Activated naive CD4-positive, alpha-beta T cell treated with anti-CD3 and anti-CD28 coated beads, Interleukin-2, amount 10 ng/mL, durations not matched to agents 7 days and 5 days (primary cell): ENCODE results near the gene PKIG.
"Not testable (repeated sequence)": the region's sequence is repeated elsewhere in the genome, so short reads cannot be mapped to it uniquely, and the experiment has no call there.

ENCODE experiments used
- CTCF ChIA-PET: fragments of 350-600 bp; sonication (Branson Sonifier 250); formaldehyde crosslinking; loops from one replicate; lab custom pipeline; 2021; ENCODE audit warnings: antibody characterized with exemption; lab: Charles Lee
- DNase-seq: peaks from one replicate; pipeline ENCODE4 v3.0.0-alpha.2; 2020
- H3K27ac Mint-ChIP-seq: one replicate; pipeline ENCODE4 v1.8.0; 2021; ENCODE audit warnings: mild to moderate bottlenecking, moderate library complexity, mixed read lengths
- H3K27me3 Mint-ChIP-seq: one replicate; pipeline ENCODE4 v1.8.0; 2021; ENCODE audit warnings: mild to moderate bottlenecking, mixed read lengths
- H3K36me3 Mint-ChIP-seq: one replicate; pipeline ENCODE4 v1.8.0; 2021; ENCODE audit warnings: mixed read lengths
- H3K4me1 Mint-ChIP-seq: one replicate; pipeline ENCODE4 v1.8.0; 2021; ENCODE audit warnings: mixed read lengths
- H3K4me3 Mint-ChIP-seq: one replicate; pipeline ENCODE4 v1.8.0; 2021; ENCODE audit warnings: mild to moderate bottlenecking, moderate library complexity, mixed read lengths
- H3K9me3 Mint-ChIP-seq: one replicate; pipeline ENCODE4 v1.8.0; 2021; ENCODE audit warnings: mixed read lengths

PKIG gene

DNA sequence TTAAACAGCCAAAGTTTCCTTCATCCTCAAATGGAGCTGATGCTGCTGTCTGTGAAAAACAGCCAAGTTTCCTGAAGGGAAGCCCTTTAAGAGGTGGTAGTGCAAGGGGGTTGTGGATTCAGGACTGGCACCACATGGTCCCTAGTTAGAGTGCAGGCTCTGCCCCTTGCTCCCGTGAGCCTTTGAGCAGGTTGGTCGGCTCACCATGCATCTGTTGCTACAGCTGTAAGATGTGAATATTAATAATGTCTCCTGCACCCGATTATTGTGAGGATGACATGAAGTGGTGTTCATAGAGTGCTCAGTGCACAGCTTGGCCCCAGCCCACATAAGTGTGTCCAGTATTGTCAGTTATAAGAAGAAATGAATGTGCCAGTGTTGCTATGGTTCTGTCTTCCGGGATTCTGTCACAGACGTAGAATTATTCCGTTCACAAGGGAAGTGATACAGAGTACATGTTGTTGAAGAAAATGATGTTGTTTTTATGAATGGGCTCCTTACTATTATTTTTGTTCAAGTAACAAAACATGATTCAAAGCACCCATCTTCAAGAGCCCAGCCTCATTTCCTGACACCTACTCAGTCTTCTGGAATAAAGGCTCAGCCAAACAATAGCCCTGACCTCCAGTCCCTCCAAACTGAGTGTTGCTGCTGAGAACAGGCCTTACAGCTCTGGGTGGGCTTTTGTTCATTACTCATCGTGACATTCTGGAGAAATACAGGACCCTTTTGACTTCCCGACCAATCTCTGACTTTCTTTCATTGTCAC lies 2.9 kb upstream of the PKIG start:
- no peaks in the 10 kb centered on the region for H3K9me3 Mint-ChIP-seq
- H3K36me3 Mint-ChIP-seq = no peaks in the 10 kb centered on the region
- peaks cover 12% of the 10 kb centered on the region for H3K27me3 Mint-ChIP-seq
- no peak overlapping the region for H3K4me3 Mint-ChIP-seq
- CTCF ChIA-PET = no interaction called here
- DNase-seq = no peak
- peaks cover 14% of the 10 kb centered on the region for H3K4me1 Mint-ChIP-seq
- H3K27ac Mint-ChIP-seq = no peak overlapping the region

- DNase-seq = no peak
- Mint-ChIP-seq H3K4me1 (peaks cover 15% of the 10 kb centered on the region), H3K9me3 (no peaks in the 10 kb centered on the region), H3K27me3 (peaks cover 12% of the 10 kb centered on the region), H3K27ac (no peak overlapping the region), H3K36me3 (no peaks in the 10 kb centered on the region), H3K4me3 (no peak overlapping the region)
- CTCF ChIA-PET = no interaction called here
Observed at GRCh38 chr20:44580581-44581268, 1.7 kb upstream of the PKIG start.

- Mint-ChIP-seq H3K27me3 (peaks cover 12% of the 10 kb centered on the region), H3K36me3 (no peaks in the 10 kb centered on the region), H3K27ac (no peak overlapping the region), H3K4me1 (peaks cover 11% of the 10 kb centered on the region), H3K9me3 (no peaks in the 10 kb centered on the region), H3K4me3 (no peak overlapping the region)
- CTCF ChIA-PET = no interaction called here
- DNase-seq = no peak
Observed at GRCh38 chr20:44581515-44581914, 864 bp upstream of the PKIG start.

DNA sequence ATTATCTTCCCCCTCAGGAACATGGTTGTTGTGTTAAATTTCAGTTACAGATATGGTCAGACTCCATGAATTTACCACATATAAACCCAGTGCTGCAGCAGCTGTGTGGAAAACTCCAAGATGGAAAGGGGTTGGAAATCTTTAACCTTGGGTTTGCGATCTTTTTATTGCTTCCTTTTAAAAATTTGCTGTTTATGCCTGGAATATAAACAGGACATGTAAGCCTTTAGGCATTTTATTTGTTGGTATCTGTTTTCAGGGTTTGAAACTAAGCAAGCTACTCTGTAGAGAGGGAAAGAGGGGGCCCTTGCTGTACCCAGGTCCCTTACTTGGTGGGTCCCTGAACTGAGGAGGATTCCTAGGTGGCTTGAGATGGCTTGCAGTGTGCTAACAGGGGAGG lies 778 bp downstream of the PKIG start:
- CTCF ChIA-PET = interaction anchor here (0.6 to 1.4 kb wide), 2 partner anchors 27 to 368 kb away, joined by 4 to 6 read pairs; no protein-coding TSS in a partner anchor
- no peak overlapping the region for H3K4me3 Mint-ChIP-seq
- peaks cover 12% of the 10 kb centered on the region for H3K27me3 Mint-ChIP-seq
- no peaks in the 10 kb centered on the region for H3K9me3 Mint-ChIP-seq
- H3K4me1 Mint-ChIP-seq = peaks cover 4% of the 10 kb centered on the region
- H3K36me3 Mint-ChIP-seq = no peaks in the 10 kb centered on the region
- DNase-seq = no peak
- no peak overlapping the region for H3K27ac Mint-ChIP-seq

DNA sequence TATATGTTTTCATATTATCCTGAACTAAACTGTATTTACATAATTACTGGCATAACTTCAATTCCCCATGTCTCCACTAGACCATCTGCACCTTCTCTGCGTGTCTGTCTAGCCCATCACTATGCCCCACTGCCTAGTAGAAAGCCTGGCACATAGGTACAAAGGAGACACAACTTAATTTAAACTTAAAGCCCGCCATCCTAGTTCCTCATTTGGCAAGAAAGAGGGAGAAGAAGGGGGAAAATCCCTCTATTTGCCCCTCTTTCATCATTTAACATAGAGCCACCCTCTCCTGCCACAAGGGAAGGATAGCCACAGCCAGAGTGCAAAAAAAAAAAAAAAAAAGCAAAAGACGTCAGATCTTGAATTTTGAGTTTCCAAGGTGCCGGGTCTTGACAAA lies 1.8 kb downstream of the PKIG start:
- no peak overlapping the region for H3K4me3 Mint-ChIP-seq
- no peak for DNase-seq
- peaks cover 15% of the 10 kb centered on the region for H3K27me3 Mint-ChIP-seq
- H3K36me3 Mint-ChIP-seq = no peaks in the 10 kb centered on the region
- CTCF ChIA-PET = no interaction called here
- H3K27ac Mint-ChIP-seq = no peak overlapping the region
- no peaks in the 10 kb centered on the region for H3K9me3 Mint-ChIP-seq
- peaks cover 2% of the 10 kb centered on the region for H3K4me1 Mint-ChIP-seq

GRCh38 chr20:44585057-44585963 lies 2.9 kb downstream of the PKIG start:
- DNase-seq = no peak
- Mint-ChIP-seq H3K4me3 (no peak overlapping the region), H3K36me3 (no peaks in the 10 kb centered on the region), H3K4me1 (peaks cover 2% of the 10 kb centered on the region), H3K27me3 (peaks cover 15% of the 10 kb centered on the region), H3K27ac (no peak overlapping the region), H3K9me3 (no peaks in the 10 kb centered on the region)
- CTCF ChIA-PET = interaction anchor here (0.5 to 1.4 kb wide), 5 partner anchors 9 to 21 kb away, joined by 3 to 5 read pairs (median 3); no protein-coding TSS in a partner anchor

DNA sequence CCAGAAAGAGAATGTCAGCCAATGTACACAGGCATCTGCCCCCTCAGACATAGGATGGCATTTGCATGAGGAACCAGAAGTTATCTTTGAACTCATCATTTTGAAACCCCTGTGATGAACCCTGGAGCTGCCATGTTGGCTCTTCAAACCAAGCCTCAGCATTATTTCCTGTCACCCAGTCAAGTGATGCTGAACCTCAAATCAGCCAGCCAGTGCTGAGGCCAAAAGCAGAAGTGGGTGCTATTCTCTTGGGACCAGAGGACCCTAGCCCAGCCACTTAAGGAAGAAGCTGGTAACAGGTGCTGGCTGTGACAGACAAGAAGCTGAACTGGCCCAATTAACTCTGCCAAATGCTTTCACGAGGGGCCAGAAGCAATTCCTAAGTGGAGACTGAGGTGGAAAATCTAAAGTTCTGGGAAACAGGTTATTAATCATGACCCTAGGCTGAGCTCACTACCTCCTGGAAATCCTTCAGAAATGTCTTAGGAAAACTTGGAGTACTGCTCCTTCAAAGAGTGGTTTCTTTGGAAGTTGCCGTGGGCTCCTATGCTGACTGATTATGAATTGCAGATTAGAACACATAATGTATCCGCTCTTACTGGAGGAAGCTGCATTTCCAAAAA lies 4.0 kb downstream of the PKIG start:
- Mint-ChIP-seq H3K36me3 (no peaks in the 10 kb centered on the region), H3K4me3 (no peak overlapping the region), H3K27me3 (peaks cover 16% of the 10 kb centered on the region), H3K4me1 (peaks cover 2% of the 10 kb centered on the region), H3K27ac (no peak overlapping the region), H3K9me3 (no peaks in the 10 kb centered on the region)
- CTCF ChIA-PET = interaction anchor here (0.9 to 1.4 kb wide), 5 partner anchors 10 to 22 kb away, joined by 3 to 5 read pairs (median 3); no protein-coding TSS in a partner anchor
- no peak for DNase-seq

DNA sequence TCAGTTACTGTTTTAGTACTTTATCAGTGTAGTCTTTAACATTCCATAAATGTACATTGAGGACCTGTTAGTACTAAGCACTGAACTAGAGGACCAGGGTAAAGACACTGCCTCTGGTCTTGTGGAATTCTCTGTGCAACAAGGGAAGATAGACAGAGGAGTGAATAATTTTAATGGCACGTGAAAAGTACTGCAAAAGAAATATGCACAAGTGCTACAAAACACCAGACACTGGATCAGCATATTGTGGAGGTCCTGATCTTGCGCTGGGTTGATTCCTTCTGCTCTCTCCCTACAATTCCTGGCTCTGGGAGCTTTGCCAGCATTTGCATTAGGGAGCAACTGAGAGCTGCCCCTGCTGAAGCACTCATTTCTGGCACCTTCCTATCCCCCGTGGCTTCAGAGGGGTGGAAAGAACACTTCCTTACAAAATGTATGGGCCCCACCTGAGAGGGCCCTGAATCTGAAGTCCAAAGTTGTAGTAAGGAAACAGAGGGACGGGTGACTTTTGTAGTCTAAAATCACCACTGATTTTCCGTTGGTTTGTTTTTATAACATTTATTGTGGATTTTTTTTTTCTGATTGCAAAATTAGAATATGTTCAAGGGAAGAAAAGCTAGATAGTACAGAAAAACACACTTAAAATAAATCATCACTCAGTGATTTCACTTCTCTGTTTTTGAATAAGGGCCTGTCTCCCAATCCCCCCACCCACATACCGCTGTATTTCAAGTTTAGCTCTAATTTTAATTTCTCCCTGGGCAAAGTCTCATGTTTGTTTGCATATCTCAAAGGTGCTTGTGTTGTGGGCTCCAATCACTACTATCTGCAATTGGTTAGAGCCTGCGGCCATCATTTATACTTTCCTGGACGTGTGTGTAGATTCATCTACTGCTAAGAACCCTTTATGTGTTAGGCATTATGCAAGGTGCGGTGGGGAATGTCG lies 4.9 kb downstream of the PKIG start:
- Mint-ChIP-seq H3K27ac (no peak overlapping the region), H3K36me3 (no peaks in the 10 kb centered on the region), H3K4me1 (peaks cover 2% of the 10 kb centered on the region), H3K4me3 (no peak overlapping the region), H3K9me3 (no peaks in the 10 kb centered on the region), H3K27me3 (peaks cover 14% of the 10 kb centered on the region)
- CTCF ChIA-PET = interaction anchor here (1.4 kb wide), 1 partner anchor 10 kb away, joined by 4 read pairs; no protein-coding TSS in a partner anchor
- DNase-seq = no peak

DNA sequence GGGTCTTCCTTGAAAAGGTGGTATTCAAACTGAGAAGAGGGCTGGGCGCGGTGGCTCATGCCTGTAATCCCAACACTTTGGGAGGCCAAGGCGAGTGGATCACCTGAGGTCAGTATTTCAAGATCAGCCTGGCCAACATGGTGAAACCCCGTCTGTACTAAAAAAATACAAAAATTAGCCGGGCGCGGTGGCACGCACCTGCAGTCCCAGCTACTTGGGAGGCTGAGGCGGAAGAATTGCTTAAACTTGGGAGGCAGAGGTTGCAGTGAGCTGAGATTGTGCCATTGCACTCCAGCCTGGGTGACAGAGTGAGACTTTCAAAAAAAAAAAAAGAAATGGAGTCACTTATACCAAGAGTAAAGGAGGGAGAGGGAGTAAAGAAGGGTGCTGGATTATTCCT lies 5.9 kb downstream of the PKIG start:
- H3K4me3 Mint-ChIP-seq, H3K4me1 Mint-ChIP-seq, H3K27ac Mint-ChIP-seq, CTCF ChIA-PET, H3K36me3 Mint-ChIP-seq, H3K9me3 Mint-ChIP-seq, DNase-seq: not testable (repeated sequence)
- peaks cover 11% of the 10 kb centered on the region for H3K27me3 Mint-ChIP-seq

- Mint-ChIP-seq H3K9me3 (no peaks in the 10 kb centered on the region), H3K27me3 (peaks cover 11% of the 10 kb centered on the region), H3K4me1 (peaks cover 2% of the 10 kb centered on the region), H3K27ac (no peak overlapping the region), H3K36me3 (no peaks in the 10 kb centered on the region), H3K4me3 (no peak overlapping the region)
- no peak for DNase-seq
- CTCF ChIA-PET = no interaction called here
Observed at GRCh38 chr20:44589537-44589936, 7.2 kb downstream of the PKIG start.

DNA sequence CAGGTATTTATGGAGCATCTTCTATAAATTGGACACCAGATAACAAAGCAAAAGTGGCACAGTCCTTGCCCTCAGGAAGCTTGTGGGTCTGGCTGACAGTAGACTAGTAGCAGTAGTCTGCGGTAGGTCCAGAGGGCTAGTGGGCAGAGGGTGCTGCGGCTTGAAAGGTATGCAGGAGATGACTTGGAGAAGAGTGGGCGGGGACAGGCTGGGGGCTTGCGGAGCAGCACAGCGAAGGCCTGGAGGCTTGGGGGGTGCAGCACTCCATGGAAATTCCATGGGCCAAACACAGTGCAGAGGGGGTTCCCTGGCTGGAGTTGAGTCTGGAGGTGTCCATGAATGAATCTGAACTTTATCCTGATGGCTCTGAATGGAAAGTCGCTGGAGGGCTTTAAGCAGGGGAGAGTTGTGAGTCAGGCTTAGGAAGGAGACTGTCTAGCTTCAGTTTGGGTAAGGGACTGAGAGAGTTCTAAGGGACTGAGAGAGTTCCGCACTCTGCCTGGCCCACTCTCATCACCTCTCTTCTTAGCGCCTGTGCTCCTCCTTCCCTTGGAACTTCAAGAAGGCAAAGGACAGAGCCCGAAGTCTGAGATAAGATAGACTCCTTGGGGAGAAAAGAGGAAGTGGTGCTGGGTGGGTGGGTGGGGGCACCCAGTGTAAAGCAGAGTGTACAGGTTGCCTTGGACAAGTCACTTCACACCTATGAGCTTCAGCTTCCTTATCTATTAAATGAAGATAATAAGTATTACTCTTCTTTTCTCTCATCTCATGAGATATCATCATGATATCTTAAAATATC lies 8.8 kb downstream of the PKIG start:
- Mint-ChIP-seq H3K9me3 (no peaks in the 10 kb centered on the region), H3K36me3 (no peaks in the 10 kb centered on the region), H3K4me3 (no peak overlapping the region), H3K27ac (no peak overlapping the region), H3K4me1 (no peaks in the 10 kb centered on the region), H3K27me3 (peaks cover 11% of the 10 kb centered on the region)
- DNase-seq = no peak
- CTCF ChIA-PET = interaction anchor here (1.6 to 1.7 kb wide), 2 partner anchors 19 to 374 kb away, joined by 5 read pairs; no protein-coding TSS in a partner anchor

- H3K27ac Mint-ChIP-seq = no peak overlapping the region
- DNase-seq = no peak
- no peaks in the 10 kb centered on the region for H3K4me1 Mint-ChIP-seq
- H3K27me3 Mint-ChIP-seq = peaks cover 11% of the 10 kb centered on the region
- H3K4me3 Mint-ChIP-seq = no peak overlapping the region
- no peaks in the 10 kb centered on the region for H3K36me3 Mint-ChIP-seq
- H3K9me3 Mint-ChIP-seq = no peaks in the 10 kb centered on the region
- CTCF ChIA-PET = interaction anchor here (1.6 to 1.7 kb wide), 2 partner anchors 18 to 375 kb away, joined by 5 read pairs; no protein-coding TSS in a partner anchor
Observed at GRCh38 chr20:44592366-44592765, 10.0 kb downstream of the PKIG start.
